EL (cell line): ENCODE data around the gene SPTY2D1.
A peak's percentile ranks its signal among the peaks of the same experiment; 100 is the strongest.
"Not testable (repeated sequence)": the region's sequence is repeated elsewhere in the genome, so short reads cannot be mapped to it uniquely, and the experiment has no call there.

Experiments used
- DNase-seq: peaks from one replicate; pipeline ENCODE4 v3.0.0-alpha.2; 2016

Gene SPTY2D1

GRCh38 chr11:18615628-18616392 lies 18.3 kb downstream of the SPTY2D1 start:
- DNase-seq: no peak

DNA sequence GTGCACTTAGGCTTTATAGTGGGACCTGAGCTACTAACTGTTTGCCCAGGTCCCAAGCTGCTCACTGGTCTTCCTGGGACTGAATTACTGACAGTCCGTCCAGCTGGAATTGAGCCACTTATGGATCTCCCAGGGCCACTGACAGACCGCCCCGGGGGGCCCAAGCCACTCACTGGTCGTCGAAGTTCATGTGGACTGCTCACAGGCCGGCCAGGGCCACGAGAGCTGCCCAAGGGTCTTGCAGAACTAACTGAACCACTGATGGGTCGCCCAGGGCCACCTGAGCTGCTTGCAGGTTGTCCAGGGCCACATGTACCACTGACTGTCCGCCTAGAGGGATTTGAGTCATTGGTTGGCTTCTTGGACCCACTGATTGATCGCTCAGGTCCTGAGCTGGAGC lies 19.5 kb downstream of the SPTY2D1 start:
- no peak for DNase-seq

GRCh38 chr11:18612394-18612793 lies 21.7 kb downstream of the SPTY2D1 start:
- DNase-seq: no peak

GRCh38 chr11:18611196-18611595 lies 22.9 kb downstream of the SPTY2D1 start:
- DNase-seq: no peak

DNA sequence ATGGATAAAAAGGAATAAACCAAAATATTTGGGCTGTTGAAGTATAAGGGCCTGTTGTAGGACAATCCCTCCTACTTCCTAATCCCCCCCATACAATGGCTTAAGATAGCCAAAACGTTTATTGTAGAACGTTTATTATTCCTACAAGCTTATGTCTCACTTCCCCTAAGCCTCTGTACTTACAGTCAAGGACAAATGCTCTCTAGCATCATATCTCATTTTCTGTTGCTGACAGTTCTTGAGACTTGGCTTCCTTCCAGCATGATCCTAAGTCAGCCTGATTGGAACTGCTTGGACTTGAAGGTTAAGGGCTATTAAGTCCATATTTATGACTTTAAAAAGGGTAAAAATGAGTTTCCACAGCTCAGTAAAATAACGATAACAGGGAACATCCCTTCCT lies 25.8 kb downstream of the SPTY2D1 start:
- DNase-seq: no peak

GRCh38 chr11:18600915-18601569 lies 33.1 kb downstream of the SPTY2D1 start:
- no peak for DNase-seq

DNA sequence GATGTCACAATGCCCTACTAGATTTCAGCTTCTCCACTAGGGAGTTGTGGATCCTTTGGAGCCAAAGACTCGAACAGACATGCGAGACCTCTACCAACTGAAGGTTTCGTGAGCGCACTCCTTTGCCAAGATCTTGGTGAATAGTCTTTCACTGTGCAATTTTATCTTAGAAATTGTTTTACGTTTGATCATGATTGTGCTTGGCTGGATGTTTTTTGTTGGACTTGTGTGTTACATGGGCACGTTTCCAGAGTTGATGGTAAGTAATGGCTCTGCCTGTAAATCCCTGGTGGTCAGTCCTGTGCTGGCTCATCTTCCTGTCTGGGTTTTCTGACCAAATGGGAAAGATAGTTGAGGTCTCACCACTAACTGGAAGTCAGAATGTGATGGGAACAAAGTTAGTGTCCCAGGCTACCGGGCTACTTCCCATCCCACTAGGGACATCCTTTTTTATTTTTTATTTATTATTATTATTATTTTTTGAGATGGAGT lies 34.4 kb downstream of the SPTY2D1 start, which contains the start of gene MISFA:
Gene MISFA (plus strand): TSS at position 51 of the 492 bp plus-strand sequence. CDS start 140 bp downstream, at position 191.
- DNase-seq: no peak

DNA sequence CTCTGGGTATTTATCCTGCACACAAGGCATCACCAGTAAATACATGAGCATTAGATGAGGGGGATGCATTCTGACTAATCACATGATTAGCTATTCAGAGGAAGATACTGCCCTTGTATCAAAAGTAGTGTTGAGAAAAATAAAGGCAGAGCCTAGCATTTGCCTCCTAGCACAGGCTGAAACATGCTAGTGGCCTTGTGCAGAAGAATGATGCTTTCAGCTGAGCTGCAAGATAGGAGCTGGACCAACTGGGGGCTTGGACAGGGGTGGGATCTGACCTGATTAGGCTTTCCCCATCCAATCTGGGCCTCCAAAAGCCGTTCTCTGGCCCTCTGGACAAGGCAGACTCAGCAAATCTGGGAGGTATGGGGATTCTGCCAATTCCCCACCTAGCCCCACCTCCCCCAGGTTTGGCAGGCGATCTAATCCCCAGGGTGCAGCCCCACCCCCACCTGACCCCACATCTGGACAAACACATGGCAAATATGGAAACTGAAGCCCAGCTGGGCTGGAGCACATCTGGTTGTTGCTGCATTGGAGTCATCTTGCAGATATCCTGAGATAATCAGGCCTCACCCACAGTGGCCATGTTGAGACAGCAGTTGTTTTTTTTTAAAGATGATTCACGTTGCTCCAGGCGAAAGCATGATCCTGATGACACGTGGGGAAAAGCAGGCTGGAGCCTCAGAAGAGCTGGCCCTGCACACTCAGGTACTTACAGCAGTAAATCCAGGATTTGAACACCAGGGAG lies 39.0 kb downstream of the SPTY2D1 start:
- peak; percentile 85 for DNase-seq

GRCh38 chr11:18594088-18594487 lies 40.1 kb downstream of the SPTY2D1 start:
- not testable (repeated sequence) for DNase-seq

GRCh38 chr11:18590571-18590970 lies 43.6 kb downstream of the SPTY2D1 start:
- no peak for DNase-seq

GRCh38 chr11:18588297-18589252 lies 45.6 kb downstream of the SPTY2D1 start, which contains the start of gene UEVLD:
TSS of gene UEVLD (minus strand) at chr11:18588734. CDS start at chr11:18588654, 80 bp downstream.
- DNase-seq: peak; percentile 93

DNA sequence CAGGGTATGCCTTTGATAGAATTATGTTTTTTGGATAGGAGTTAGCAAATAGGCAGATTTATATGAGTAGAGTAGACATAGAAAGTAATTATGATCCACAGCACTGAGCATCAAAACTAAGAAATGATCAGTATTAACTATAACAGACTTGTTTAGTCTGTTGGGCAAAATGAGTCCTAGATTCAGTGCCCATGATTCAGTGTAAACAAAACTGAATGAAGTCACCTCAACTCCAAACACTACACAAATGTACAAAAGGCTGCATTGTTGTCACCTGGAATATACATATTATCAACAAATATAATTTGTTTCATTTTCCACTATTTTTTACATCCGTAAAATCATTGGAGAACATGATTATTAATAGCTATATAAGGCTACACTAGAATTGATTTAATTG lies 52.3 kb downstream of the SPTY2D1 start:
- no peak for DNase-seq

- DNase-seq: no peak
These were observed 53.9 kb downstream of the SPTY2D1 start for GRCh38 chr11:18580113-18580766.

GRCh38 chr11:18578975-18579598 lies 55.1 kb downstream of the SPTY2D1 start:
- DNase-seq: no peak

DNA sequence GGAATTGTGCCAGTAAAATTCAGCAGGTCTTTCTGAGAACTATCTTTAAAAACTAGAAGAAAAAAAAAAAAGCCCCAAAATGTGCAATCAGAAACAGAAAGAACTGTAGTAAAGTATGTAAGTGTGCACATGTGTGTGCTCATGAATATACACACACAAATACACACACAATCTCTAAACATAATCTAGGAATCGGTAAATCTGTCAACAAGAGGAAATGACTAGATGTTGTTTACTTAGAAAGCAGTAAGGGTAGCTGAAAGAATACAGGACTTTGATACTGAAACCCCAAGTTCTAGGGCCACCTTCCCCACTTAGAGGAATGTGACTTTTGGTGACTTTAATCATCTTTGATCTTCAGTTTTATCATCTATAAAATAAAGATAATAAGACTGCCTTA lies 58.8 kb downstream of the SPTY2D1 start:
- DNase-seq: no peak

DNA sequence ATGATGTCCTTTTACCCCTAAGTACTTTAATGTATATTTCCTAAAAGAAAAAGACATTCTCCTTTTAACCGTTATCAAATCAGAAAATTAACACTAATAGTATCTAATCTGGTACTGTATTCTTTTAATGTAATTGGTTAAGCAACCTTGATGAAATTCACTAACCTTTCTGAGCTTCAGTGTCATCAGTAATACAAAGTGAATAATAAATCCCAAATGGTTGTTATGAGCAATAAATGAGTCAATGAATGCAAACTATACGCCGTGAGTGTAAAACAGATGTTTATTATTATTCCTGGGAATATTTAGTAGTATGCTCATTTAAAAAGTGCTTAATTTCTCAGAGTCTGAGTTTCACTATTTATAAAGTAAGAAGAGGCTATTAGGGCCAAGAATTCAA lies 67.1 kb downstream of the SPTY2D1 start:
- DNase-seq: peak; percentile 11

GRCh38 chr11:18566406-18566805 lies 67.7 kb downstream of the SPTY2D1 start:
- DNase-seq: no peak

GRCh38 chr11:18564149-18564548 lies 70.0 kb downstream of the SPTY2D1 start:
- DNase-seq: no peak

DNA sequence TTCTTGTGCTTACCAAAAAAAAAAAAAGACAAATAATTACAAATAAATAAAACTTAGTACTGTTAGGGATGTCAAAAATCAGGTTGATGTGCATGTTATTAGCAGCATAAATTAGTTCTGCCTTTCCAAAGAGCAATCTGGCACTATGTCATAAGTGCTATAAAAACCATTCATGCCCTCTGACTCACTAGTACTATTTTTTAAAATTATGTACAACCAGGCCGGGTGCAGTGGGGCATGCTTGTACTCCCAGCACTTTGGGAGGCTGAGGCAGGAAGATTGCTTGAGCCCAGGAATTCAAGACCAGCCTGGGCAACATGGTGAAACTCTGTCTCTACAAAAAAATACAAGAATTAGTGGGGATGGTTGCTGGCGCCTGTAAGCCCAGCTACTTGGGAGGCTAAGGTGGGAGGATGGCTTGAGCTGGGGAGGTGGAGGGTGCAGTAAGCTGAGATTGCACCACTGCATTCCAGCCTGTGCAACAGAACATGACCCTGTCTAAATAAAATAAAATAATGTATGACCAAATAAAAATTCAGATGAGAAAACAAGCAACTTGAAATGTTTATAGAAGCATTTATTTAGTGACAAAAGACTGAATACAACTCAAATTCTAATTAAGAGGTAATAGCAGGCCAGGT lies 70.9 kb downstream of the SPTY2D1 start:
- peak; percentile 22 for DNase-seq
